A549 (cell line): ENCODE measurements around the gene SERPINE2. TPM values are rescaled to one million over a fixed set of nuclear protein-coding genes. Genes with fewer than 3 reads are reported as not detected.

Experiments
- ATAC-seq, 2 experiments: fragments of 200-7000 bp in 1 of 2; fragments of >200 bp in 1 of 2; cut with Nextera tagmentation in 1 of 2; cut with Tn5 transposase in 1 of 2; 3 replicates each; pipeline versions ENCODE4 v1.8.0 to v1.9.1; 2018 to 2020; ENCODE audit warnings: mild to moderate bottlenecking in 1 of 2, moderate library complexity in 1 of 2
- CTCF ChIA-PET: fragments of 300-600 bp; sonication (Branson Sonifier 250); formaldehyde crosslinking; extraction: SDS; loops from one replicate; lab custom pipeline; 2021; ENCODE audit warnings: antibody characterized with exemption, inconsistent platforms; lab: Yijun Ruan, JAX
- POLR2A ChIA-PET: fragments of 350-600 bp; formaldehyde crosslinking; extraction: SDS; loops from one replicate; lab custom pipeline; 2021; ENCODE audit warnings: antibody characterized with exemption, inconsistent platforms; lab: Yijun Ruan, JAX
- DNase-seq, 2 experiments: peaks; one replicate each; pipeline versions ENCODE4 v3.0.0 to v3.0.0-alpha.2; 2011 to 2016; ENCODE audit warnings: low read depth in 1 of 2, low spot score in 1 of 2
- FAIRE-seq: peaks from 2 replicates; lab custom pipeline; 2011; peaks lifted over from hg19 to GRCh38; lab: Jason Lieb, UNC
- H3K27ac ChIP-seq, 2 experiments: fragments of >200 bp; sonication (Bioruptor Twin); formaldehyde crosslinking; 3 replicates each; pipeline ENCODE4 v1.5.1; 2016 to 2017
- H3K4me1 ChIP-seq: fragments of >200 bp; sonication (Bioruptor Twin); formaldehyde crosslinking; 3 replicates; pipeline ENCODE4 v1.6.1; 2016
- H3K4me2 ChIP-seq: fragments of >200 bp; sonication (Bioruptor Twin); formaldehyde crosslinking; 3 replicates; pipeline ENCODE4 v1.6.1; 2016
- H3K4me3 ChIP-seq: fragments of >200 bp; sonication (Bioruptor Twin); formaldehyde crosslinking; 3 replicates; pipeline ENCODE4 v1.5.1; 2016
- H3K9me3 ChIP-seq: fragments of >200 bp; sonication (Bioruptor Twin); formaldehyde crosslinking; 3 replicates; pipeline ENCODE4 v1.6.1; 2016
- BHLHE40 ChIP-seq: IDR thresholded peaks from 2 replicates; pipeline ENCODE4 v1.6.1; 2012; ENCODE audit warnings: low read depth, low read length, inconsistent platforms
- CBX2 ChIP-seq: fragments of 200-600 bp; sonication (generic); IDR thresholded peaks from 2 replicates; pipeline ENCODE4 v1.6.1; 2016; ENCODE audit warnings: low read depth, mild to moderate bottlenecking, borderline replicate concordance
- CEBPB ChIP-seq, 2 experiments: fragments of >200 bp in 1 of 2; sonication (Bioruptor Twin) in 1 of 2; formaldehyde crosslinking in 1 of 2; IDR thresholded peaks; 2 replicates each; pipeline ENCODE4 v1.6.1; 2012 to 2016
- CHD2 ChIP-seq: fragments of 150-350 bp; IDR thresholded peaks from 2 replicates; pipeline ENCODE4 v1.6.1; 2014; ENCODE audit warnings: low read length; ENCODE audit not compliant: partially characterized antibody
- FOSL2 ChIP-seq, 2 experiments: fragments of 450-650 bp in 1 of 2; fragments of >200 bp in 1 of 2; sonication (Bioruptor Twin) in 1 of 2; formaldehyde crosslinking; IDR thresholded peaks; 2 replicates each; pipeline versions ENCODE4 v1.5.0 to v1.6.1; 2016 to 2020; ENCODE audit warnings: mild to moderate bottlenecking in 1 of 2, moderate library complexity in 1 of 2
- FOXS1 ChIP-seq: fragments of 250-450 bp; sonication (Bioruptor Pico); IDR thresholded peaks from 2 replicates; pipeline ENCODE4 v1.5.0; 2020; ENCODE audit warnings: mild to moderate bottlenecking, moderate library complexity
- HMGXB4 ChIP-seq: fragments of 250-450 bp; sonication (Bioruptor Pico); IDR thresholded peaks from 2 replicates; pipeline ENCODE4 v1.5.0; 2021; ENCODE audit warnings: mild to moderate bottlenecking, moderate library complexity, borderline replicate concordance
- JUNB ChIP-seq: fragments of >200 bp; sonication (Bioruptor Twin); formaldehyde crosslinking; IDR thresholded peaks from 2 replicates; pipeline ENCODE4 v1.6.1; 2016
- KDM1A ChIP-seq: fragments of 200-600 bp; sonication (generic); IDR thresholded peaks from 2 replicates; pipeline ENCODE4 v1.6.1; 2016; ENCODE audit warnings: low read depth, mild to moderate bottlenecking
- MAFK ChIP-seq: fragments of 450-650 bp; IDR thresholded peaks from 2 replicates; pipeline ENCODE4 v1.6.1; 2014; ENCODE audit not compliant: partially characterized antibody
- MAX ChIP-seq: IDR thresholded peaks from 2 replicates; pipeline ENCODE4 v1.6.1; 2012
- RCOR1 ChIP-seq: fragments of 150-350 bp; IDR thresholded peaks from 2 replicates; pipeline ENCODE4 v1.6.1; 2014; ENCODE audit warnings: antibody characterized with exemption, low read length, low read depth
- RFX5 ChIP-seq: fragments of 450-650 bp; IDR thresholded peaks from 2 replicates; pipeline ENCODE4 v1.7.1; 2014; ENCODE audit warnings: antibody characterized with exemption, mild to moderate bottlenecking, moderate library complexity
- RNF2 ChIP-seq: fragments of 200-600 bp; sonication (generic); IDR thresholded peaks from 2 replicates; pipeline ENCODE4 v1.6.1; 2016; ENCODE audit warnings: low read depth, mild to moderate bottlenecking, antibody characterized with exemption, moderate library complexity, borderline replicate concordance
- TP53 ChIP-seq: fragments of 250-450 bp; sonication (Bioruptor Pico); IDR thresholded peaks from 2 replicates; pipeline ENCODE4 v1.5.0; 2021; ENCODE audit warnings: mild to moderate bottlenecking, moderate library complexity
- USF2 ChIP-seq: fragments of 450-650 bp; IDR thresholded peaks from 2 replicates; pipeline ENCODE4 v1.6.1; 2014; ENCODE audit warnings: antibody characterized with exemption
- ZFP36 ChIP-seq: fragments of 450-650 bp; IDR thresholded peaks from 2 replicates; pipeline ENCODE4 v1.6.1; 2014; ENCODE audit warnings: borderline replicate concordance; ENCODE audit not compliant: partially characterized antibody
- WGBS: methylation state at CpG from one replicate; pipeline ENCODE4 v1.1.6; 2017; ENCODE audit errors: missing lambda C conversion rate; 5-methylcytosine and 5-hydroxymethylcytosine counted together
- polyA plus RNA-seq, 4 experiments: library from polyadenylated mRNA; depleted of rRNA in 3 of 4; stranded (reverse); fragments of >200 nt; fragmentation: RNase III in 1 of 4; extraction: RNeasy Plus Mini Kit Qiagen cat#74134 plus additional on column Dnase treatment in 1 of 4; gene quantifications; 2 replicates in 3 of 4; 3 replicates in 1 of 4; pipeline ENCODE4 v1.2.3, GENCODE V29; 2011 to 2017
- TF ChIP-seq, protein P1 (sequence below): IDR thresholded peaks from 2 replicates; pipeline ENCODE4 v1.6.1; 2012

Gene SERPINE2
- polyA plus RNA-seq, 2 of the 4 experiments (the other 2 are of a cell fraction), result 58.6 to 88.2 TPM

DNA sequence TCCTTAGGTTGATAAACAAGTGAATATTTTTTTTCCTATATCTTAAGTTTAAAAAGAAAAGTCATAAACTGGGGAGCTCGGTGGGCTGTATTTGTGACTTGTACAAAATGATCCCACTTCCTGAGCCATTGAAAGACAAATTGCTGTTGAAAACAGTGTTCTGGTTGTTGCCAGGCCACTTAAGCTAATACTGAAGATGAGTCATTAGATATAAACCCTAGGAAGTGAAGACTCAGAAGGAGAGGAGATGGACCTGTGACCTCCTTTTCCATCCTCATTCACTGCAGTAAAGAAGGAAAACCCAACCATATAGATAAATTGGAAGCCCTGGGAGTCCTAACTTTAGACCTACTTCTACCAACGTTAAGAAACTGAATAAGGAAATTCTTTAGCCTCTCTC is 46.2 kb upstream of the SERPINE2 start:
- POLR2A ChIA-PET, result interaction anchor here (1.2 to 1.6 kb wide), 2 partner anchors 17 to 46 kb away, joined by 4 read pairs; partner anchors contain the start of gene SERPINE2
- Histone ChIP-seq H3K4me1 (peaks cover 29% of the 10 kb centered on the region), H3K27ac (peak overlapping the region; percentile 65 to 75), H3K9me3 (no peaks in the 10 kb centered on the region), H3K4me2 (peak overlapping the region; percentile 62), H3K4me3 (no peak overlapping the region)
- FAIRE-seq (peak; percentile 65), DNase-seq (peak; percentile 51 to 58), ATAC-seq (peak; percentile 77 to 91)
- TF ChIP-seq TP53 (CRISPR knock-in tag) (no peak), CEBPB (IDR thresholded peaks at IDR 0.05) (no peak), ZFP36 (no peak), RCOR1 (no peak), RFX5 (no peak), CBX2 (no peak), USF2 (no peak), FOXS1 (CRISPR knock-in tag) (no peak), CHD2 (no peak), KDM1A (no peak), JUNB (peak; percentile 29; the same call in 1 of the 2 replicates), HMGXB4 (CRISPR knock-in tag) (no peak), FOSL2 (IDR thresholded peaks at IDR 0.05) (0 out of 2 replicates have a peak, but pooled peaks have one; percentile 36), FOSL2 (CRISPR knock-in tag; IDR thresholded peaks at IDR 0.05) (peak; percentile 76), MAX (no peak), BHLHE40 (no peak), MAFK (no peak)
- TF ChIP-seq, protein P1, sequence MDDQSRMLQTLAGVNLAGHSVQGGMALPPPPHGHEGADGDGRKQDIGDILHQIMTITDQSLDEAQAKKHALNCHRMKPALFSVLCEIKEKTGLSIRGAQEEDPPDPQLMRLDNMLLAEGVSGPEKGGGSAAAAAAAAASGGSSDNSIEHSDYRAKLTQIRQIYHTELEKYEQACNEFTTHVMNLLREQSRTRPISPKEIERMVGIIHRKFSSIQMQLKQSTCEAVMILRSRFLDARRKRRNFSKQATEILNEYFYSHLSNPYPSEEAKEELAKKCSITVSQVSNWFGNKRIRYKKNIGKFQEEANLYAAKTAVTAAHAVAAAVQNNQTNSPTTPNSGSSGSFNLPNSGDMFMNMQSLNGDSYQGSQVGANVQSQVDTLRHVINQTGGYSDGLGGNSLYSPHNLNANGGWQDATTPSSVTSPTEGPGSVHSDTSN, result no peak
- CTCF ChIA-PET, result no interaction called here
- 4% methylated on average over 2 of the region's 2 CpGs for WGBS

DNA sequence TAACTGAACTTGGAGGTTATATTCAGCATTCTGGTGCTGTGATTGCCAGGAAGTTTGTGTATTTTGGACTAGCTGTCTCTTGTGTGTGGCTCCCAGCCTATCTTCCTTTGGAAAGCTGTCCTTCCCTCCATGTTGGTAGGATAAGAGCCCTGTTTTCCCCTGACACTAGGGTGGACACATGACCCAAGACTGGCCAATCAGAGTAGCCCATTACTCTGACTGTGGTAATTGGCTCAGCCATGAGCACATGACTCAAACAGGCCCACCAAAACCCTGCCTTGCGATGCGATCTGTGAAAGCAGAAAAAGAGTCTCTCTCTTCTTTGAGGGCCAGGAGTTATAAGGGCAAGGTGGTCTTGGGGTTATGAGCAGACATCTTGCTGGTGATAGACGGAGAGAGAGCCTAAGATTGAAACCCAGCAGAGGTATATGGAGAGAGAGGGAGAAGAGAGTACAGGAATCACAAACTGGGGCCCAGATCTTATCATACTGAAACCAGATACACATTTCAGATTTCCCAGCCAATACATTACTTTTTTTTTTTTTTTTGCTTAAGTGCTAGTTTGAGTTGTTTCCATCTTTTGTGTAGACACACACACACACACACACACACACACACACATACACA is 45.3 kb upstream of the SERPINE2 start:
- DNase-seq, result peak in 1 of 2 experiments; percentile 9
- Histone ChIP-seq H3K9me3 (no peaks in the 10 kb centered on the region), H3K4me1 (peaks cover 29% of the 10 kb centered on the region)
- 94% methylated on average over 3 of the region's 3 CpGs for WGBS
- TF ChIP-seq RNF2, result no peak
- TF ChIP-seq USF2, result peak; percentile 45; the same call in 1 of the 2 replicates
- TF ChIP-seq, all 56 proteins: peak for 1
- no peak overlapping the region for H3K4me3 ChIP-seq
- ChIA-PET POLR2A (no interaction called here), CTCF (interaction anchor here (0.8 kb wide), 1 partner anchor 200 kb away, joined by 4 read pairs; no protein-coding TSS in a partner anchor)
- FAIRE-seq (no peak), ATAC-seq (no peak)
- H3K27ac ChIP-seq, result peak overlapping the region; percentile 57 to 65; a peak in 4 of 6 replicates
- H3K4me2 ChIP-seq, result no peak overlapping the region
